ES-I3 (cell line): ENCODE results near the gene ZDHHC13.

Experiments used
- H3K36me3 ChIP-seq: 2 replicates; pipeline ENCODE4 v1.6.1; 2013; ENCODE audit warnings: mild to moderate bottlenecking, low read length, control low read depth, moderate library complexity; ENCODE audit not compliant: insufficient read depth
- H3K4me1 ChIP-seq: 2 replicates; pipeline ENCODE4 v1.6.1; 2013; ENCODE audit warnings: mild to moderate bottlenecking, control low read depth, low read length; ENCODE audit not compliant: insufficient read depth
- H3K9ac ChIP-seq: 2 replicates; pipeline ENCODE4 v1.6.1; 2013; ENCODE audit warnings: low read depth, mild to moderate bottlenecking, low read length, moderate library complexity
- H3K9me3 ChIP-seq: 2 replicates; pipeline ENCODE4 v1.6.1; 2013; ENCODE audit warnings: mild to moderate bottlenecking, low read length, moderate library complexity; ENCODE audit not compliant: control insufficient read depth, insufficient read depth

Gene ZDHHC13, protein sequence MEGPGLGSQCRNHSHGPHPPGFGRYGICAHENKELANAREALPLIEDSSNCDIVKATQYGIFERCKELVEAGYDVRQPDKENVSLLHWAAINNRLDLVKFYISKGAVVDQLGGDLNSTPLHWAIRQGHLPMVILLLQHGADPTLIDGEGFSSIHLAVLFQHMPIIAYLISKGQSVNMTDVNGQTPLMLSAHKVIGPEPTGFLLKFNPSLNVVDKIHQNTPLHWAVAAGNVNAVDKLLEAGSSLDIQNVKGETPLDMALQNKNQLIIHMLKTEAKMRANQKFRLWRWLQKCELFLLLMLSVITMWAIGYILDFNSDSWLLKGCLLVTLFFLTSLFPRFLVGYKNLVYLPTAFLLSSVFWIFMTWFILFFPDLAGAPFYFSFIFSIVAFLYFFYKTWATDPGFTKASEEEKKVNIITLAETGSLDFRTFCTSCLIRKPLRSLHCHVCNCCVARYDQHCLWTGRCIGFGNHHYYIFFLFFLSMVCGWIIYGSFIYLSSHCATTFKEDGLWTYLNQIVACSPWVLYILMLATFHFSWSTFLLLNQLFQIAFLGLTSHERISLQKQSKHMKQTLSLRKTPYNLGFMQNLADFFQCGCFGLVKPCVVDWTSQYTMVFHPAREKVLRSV

DNA sequence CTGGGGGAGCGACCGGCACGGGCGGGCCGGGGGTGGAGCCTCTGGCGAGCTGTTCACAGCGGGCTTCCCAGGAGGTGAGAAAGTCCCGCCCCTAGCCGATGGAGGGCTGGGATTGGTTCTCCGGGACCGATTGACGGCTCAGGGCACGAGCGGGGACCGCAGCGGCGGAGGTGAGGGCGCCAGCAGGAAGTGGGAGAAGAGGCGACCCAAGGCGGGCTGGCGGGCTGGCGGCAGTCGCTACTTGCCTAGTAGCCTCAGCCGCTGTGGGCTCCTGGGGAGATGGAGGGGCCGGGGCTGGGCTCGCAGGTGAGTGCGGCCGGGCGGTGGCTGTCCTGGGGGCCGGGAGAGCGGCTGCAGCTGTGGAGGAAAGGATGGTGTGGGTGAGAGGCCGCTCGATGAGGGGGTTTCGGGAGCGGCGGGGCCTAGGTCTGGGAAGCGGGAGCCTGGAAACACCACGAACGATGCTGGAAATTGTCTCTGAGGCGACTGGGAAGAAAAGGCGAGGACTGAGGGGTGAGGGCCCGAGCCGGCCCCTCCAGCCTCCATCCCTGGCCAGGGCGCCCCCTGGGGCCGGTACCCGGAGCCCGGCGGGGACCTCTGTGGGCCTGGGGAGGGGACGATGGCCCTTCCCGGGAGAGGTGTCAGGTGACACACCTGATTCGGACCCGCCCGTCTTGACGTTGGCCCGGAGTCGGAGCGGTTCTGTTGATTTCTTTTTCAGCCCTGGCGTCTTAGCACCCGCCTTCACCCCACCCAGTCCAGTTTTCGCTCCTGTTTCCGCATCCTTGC lies at the start of gene ZDHHC13:
ZDHHC13 (plus strand) TSS at position 198 of the 789 bp plus-strand sequence; CDS start at position 280, 82 bp downstream.
- H3K9ac ChIP-seq, result peak within 1 kb of the TSS; percentile 91
- H3K36me3 ChIP-seq, result no peaks in the 10 kb centered on the region
- H3K4me1 ChIP-seq, result no peaks in the 10 kb centered on the region
- H3K9me3 ChIP-seq, result no peaks in the 10 kb centered on the region

DNA sequence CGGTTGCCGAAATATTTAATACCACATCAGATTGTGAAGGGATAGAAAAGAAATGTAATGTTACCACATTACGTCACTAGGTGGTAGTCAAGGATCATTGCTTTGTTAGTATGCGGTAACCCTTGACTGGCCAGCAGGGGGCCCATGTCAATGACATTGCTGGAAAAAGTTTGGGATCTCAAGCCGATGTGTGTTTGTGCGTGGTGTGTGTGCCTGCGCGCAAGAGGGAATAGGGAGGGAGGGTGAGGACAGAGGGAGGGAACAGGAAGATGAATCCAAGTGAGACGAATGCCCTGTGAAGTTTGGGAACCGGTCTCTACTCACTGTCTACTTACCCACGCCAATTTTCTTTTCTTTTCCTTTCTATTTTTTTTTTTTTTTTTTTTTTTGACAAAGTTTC lies 45.7 kb upstream of the ZDHHC13 start:
- Histone ChIP-seq H3K4me1 (peaks cover 15% of the 10 kb centered on the region), H3K36me3 (no peaks in the 10 kb centered on the region), H3K9ac (no peak overlapping the region), H3K9me3 (no peaks in the 10 kb centered on the region)

DNA sequence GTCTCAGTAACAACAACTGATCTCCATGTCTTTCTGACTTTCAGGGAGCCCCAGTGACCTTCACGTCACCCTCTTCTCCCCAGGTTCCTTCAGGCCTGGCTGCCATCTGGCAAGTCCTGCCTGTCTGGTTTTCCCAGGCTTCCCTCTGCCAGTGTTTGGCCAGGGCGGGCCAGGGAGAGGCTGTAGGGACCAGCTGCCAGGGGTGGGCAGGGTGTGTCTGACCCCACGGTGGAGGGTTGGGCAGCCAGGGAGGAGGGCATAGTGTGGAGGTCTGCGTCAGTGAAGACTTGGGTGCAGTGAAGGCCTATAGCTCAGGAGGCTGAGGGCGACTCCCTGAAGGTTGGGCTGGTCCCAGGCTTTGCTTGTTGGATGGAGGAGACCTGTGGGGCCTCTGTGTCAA lies 44.5 kb upstream of the ZDHHC13 start:
- no peak overlapping the region for H3K9ac ChIP-seq
- peaks cover 15% of the 10 kb centered on the region for H3K4me1 ChIP-seq
- no peaks in the 10 kb centered on the region for H3K9me3 ChIP-seq
- no peaks in the 10 kb centered on the region for H3K36me3 ChIP-seq

DNA sequence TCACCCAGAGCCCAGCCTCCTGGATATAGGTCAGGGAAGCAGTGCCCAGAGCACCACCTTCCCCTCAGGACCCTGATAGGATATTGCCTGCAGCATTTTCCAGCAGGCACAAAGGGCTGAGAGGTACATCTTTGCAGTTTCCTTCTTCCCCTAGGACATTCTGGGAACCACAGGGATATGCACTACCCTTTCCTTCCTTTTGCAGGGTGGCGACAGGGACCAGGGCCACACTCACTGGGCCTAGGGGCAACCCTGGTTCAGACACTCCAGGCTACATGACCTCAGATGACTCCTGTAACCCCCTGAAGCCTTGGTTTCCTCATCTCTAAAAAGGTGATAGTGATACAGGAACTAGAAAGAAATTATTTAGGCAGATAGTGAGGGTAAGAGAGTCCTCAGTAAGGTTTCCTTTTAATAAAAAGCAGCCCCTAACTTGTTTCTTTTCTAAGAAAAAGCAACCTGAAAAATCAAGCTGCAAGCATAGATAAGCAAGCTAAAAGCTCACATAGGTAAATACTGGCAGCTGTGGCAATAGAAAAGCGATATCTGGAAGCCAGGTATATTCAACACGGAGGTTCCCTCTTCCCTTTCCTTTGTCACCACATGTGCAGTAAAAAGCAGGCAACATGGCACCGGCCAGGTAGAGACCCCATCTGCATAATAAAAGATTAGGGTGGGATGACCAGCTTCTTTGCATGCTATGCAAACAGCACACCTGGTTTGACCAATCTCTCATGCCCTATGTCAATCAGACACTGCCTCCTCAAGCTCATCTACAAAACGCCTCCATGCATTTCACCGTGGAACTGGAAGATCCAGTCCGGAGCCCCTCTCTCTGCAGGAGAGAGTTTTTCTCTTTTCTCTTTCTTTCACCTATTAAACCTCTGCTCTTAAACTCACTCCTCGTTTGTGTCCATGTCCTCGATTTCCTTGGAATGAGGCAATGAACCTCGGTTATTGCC lies 43.2 kb upstream of the ZDHHC13 start:
- H3K36me3 ChIP-seq, result no peaks in the 10 kb centered on the region
- no peaks in the 10 kb centered on the region for H3K9me3 ChIP-seq
- H3K4me1 ChIP-seq, result peaks cover 15% of the 10 kb centered on the region
- no peak overlapping the region for H3K9ac ChIP-seq

DNA sequence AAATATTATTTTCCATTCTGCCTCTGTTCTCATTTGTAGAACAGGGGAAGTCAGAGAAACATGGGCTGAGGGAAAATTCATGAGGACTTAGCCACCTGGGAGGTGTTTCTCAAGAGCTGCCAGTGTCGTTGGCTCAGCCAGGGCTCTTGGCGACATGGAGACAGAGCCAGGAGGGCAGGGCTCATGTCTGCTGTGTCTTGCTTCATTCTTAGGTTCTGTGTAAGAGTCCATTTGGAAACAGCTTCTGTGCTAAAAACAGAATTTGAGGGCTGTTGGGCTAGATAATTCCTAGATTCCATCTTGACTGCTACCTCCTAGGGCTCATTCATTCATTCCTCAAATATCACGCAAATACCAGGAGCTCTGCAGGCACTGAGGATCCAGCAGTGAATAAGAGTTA lies 41.3 kb upstream of the ZDHHC13 start:
- H3K36me3 ChIP-seq, result no peaks in the 10 kb centered on the region
- H3K4me1 ChIP-seq, result peaks cover 15% of the 10 kb centered on the region

DNA sequence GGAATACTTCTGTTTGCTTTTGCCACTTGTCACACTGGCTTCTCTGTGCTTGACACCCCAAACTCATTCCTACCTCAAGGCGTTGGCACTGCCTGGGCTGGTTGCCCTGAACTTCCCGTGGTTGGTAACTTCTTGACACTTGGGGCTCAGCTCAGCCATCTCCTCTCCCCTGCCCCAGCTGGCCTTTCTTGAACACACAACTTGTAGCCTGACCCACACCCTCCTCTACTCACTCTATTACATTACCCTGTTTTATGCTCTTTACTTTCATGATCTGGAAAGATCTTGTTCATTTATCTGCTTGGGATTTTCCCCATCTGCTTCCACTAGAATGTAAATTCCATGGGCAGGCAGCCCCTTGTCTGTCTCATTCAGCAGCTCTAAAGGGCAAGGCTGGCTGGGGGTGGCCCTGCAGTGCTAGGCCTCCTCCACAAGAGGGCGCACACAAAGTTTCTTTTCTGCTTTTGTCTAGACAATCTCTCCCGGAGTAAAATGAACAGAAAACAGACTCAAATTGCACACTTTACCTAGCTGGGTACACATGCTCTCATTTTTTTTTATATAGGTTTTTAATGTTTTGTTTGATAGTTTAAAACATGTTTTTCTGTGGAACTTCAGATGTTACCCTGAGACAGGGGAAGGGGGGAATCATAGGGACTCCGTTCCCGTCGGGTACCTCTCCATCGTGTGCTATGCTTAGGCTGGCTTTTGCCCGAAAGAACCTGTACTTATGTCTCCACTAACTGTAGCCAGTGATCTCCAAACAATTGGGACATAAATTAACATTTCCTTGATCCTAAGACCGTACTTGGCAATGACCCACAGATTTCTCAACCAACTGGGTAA lies 40.0 kb upstream of the ZDHHC13 start:
- H3K4me1 ChIP-seq, result peaks cover 15% of the 10 kb centered on the region
- no peak overlapping the region for H3K9ac ChIP-seq
- H3K9me3 ChIP-seq, result no peaks in the 10 kb centered on the region
- no peaks in the 10 kb centered on the region for H3K36me3 ChIP-seq

More for the DNA sequence above, 41.3 kb upstream of the ZDHHC13 start:
- H3K9ac ChIP-seq, result no peak overlapping the region
- H3K9me3 ChIP-seq, result no peaks in the 10 kb centered on the region

DNA sequence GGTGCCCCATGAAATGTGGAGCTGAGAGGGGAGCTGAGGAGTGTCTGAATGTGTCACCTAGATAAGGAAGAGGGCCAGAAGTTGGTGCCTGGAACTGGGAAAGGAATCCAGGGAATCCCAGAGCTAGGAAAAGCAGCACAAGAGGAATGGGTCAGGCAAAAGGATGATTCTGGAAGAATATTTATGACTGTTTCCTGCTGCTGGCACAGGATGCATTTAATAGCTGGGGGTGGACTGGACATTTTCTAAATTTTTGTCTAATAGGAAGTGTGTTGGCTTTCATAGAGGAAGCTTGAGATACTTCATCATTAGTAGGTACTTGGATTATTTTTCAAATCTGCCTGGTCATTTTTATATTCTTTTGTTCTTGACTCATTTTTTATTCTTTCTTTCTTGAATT lies 39.0 kb upstream of the ZDHHC13 start:
- Histone ChIP-seq H3K4me1 (peaks cover 15% of the 10 kb centered on the region), H3K9ac (no peak overlapping the region), H3K9me3 (no peaks in the 10 kb centered on the region), H3K36me3 (no peaks in the 10 kb centered on the region)

DNA sequence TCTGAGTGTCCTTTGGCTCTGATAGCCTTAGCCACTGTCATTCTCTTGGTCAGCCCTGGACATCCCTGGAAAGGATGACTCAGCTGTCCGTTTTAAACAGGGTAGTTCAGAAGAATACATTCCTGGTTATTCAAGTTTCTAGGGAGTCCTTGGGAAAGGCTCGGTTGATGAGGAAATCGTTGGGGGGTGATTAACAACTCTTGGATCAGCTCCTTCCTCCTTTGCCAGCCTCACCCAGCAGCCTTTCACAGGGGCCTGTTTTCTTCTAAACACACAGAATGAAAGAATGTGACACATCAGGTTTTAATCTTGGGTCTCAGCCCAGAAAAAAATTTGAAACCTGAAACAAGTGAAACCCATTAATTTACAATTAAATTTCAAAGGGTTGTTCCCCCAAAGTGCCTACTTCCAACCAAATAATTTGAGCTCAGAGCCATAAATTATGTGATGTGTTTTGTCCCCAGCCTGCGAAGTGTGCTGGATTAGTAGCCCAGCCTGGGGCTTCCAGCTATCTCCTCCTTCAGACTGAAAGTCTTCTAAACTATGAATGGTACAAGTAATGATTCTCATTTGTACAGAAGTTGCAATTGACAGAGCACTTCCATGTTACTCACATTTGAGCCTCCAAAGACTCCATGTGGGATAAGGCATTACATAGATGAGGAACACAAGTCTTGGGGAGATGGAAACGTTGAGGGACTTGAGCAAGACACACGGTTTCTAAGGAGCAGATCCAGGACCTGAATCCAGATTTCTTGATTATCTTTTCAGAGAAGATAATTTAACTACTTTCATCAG lies 37.1 kb upstream of the ZDHHC13 start:
- H3K9ac ChIP-seq, result no peak overlapping the region

DNA sequence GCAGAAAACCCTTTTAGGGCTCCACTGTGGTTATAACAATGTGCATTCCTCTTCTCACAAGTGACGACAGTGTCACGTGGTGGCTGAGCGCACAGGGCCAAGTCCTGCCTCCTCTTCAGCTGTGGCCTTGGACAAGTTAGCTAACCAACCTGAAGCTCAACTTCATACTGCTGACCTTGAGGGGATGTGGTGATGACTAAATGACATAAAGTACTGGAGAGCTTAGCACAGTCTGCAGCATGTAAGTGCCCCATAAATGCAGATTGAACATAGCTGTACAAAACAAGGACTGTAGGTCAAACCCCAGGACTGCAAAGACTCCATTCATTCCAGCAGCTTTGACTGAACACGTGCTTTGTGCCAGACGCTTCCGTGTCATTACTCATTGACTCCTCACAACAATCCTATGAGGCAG lies 36.4 kb upstream of the ZDHHC13 start:
- H3K4me1 ChIP-seq, result no peaks in the 10 kb centered on the region

More for the DNA sequence above, 37.1 kb upstream of the ZDHHC13 start:
- Histone ChIP-seq H3K9me3 (no peaks in the 10 kb centered on the region), H3K4me1 (no peaks in the 10 kb centered on the region), H3K36me3 (no peaks in the 10 kb centered on the region)

DNA sequence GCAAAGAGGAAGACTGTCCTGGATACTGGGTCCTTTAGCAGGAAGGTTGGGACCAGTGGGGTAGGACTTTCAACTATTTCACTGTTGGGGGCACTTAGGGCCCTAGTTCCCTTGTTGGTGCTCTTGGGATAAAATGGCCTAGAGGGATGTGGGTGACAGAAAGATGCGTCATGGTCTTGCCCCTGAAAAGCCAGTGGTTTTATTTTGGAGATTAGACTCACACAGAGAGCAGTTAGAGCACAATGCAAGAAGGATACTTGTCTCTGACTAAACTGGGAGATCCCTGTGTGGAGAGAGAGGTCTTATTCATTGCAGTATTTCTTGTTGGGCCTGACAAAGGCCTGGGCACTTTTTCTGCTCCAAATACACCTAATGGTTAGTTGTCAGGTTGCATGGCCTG lies 33.8 kb upstream of the ZDHHC13 start:
- no peak overlapping the region for H3K9ac ChIP-seq
- H3K4me1 ChIP-seq, result no peaks in the 10 kb centered on the region
- no peaks in the 10 kb centered on the region for H3K36me3 ChIP-seq

More for the DNA sequence above, 36.4 kb upstream of the ZDHHC13 start:
- no peak overlapping the region for H3K9ac ChIP-seq
- H3K36me3 ChIP-seq, result no peaks in the 10 kb centered on the region
- H3K9me3 ChIP-seq, result no peaks in the 10 kb centered on the region

DNA sequence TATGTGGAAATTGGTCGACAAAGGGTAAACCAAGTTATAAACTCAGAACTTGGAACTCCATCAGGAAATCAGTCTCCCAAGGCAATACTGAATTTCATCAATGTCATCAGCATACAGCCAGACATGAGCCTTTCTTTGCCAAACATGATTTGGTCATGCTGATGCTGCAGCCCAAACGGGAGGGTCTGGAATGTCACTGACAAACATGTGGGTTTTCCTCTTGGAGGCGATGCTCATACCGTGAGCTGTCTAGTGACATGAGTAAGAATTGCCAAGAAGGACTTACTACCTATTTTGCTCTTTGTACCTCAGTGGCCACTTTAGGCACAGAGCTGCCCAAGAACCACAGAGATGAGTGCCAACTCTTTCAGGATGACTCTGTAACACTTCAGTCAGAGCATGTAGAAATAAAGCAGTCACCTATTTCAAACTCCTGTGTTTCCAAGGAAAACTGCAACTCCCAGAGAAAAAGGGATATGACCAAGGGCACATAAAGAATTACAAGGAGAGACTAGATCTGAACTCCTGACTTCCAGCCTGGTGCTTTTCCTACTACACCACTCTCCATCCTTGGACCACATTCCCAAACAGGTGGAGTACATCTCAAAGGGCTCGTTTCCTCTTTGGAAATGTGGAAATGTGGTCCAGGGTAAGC lies 32.2 kb upstream of the ZDHHC13 start:
- Histone ChIP-seq H3K36me3 (no peaks in the 10 kb centered on the region), H3K9ac (no peak overlapping the region), H3K4me1 (no peaks in the 10 kb centered on the region), H3K9me3 (no peaks in the 10 kb centered on the region)

More for the DNA sequence above, 33.8 kb upstream of the ZDHHC13 start:
- no peaks in the 10 kb centered on the region for H3K9me3 ChIP-seq

DNA sequence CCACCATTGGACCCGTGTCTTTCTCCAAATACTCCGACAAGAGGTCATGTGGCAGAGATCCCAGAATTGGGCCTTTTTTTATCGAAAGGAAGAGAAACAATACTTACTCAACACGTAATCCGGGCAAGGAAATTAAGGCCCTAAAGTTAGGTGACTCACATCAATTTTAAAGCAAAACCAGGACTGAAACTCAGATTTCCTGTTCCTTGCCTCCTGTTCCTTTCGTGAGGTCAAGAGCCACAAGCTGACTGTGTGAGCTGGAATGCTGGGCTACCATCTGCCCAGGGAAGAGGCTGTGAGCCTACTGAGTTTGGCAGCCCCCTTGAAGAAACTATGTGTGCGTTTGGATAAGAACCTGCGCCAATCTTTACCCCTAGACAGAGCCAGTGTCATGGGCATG lies 29.3 kb upstream of the ZDHHC13 start:
- Histone ChIP-seq H3K9me3 (no peaks in the 10 kb centered on the region), H3K9ac (no peak overlapping the region), H3K36me3 (no peaks in the 10 kb centered on the region), H3K4me1 (no peaks in the 10 kb centered on the region)
